Measurements from ENCODE around the gene KCNIP1.

Gene KCNIP1

GRCh38 chr5:170632266-170632984 is 128.6 kb downstream of the KCNIP1 start:
- H3K4me3 ChIP-seq (ENCODE audit: low read depth, low read length): no peak overlapping the region
- no peak for TF ChIP-seq POLR2A (IDR thresholded peaks at IDR 0.05; ENCODE audit: extremely low read depth, insufficient read length)
- DNase-seq (ENCODE audit: low read depth): no peak

GRCh38 chr5:170632985-170633234 is 129.1 kb downstream of the KCNIP1 start:
- TF ChIP-seq MAX (IDR thresholded peaks at IDR 0.05; ENCODE audit: low read depth, low read length) (no peak), POLR2A (IDR thresholded peaks at IDR 0.05; ENCODE audit: extremely low read depth, insufficient read length) (no peak), MYC (IDR thresholded peaks at IDR 0.05; ENCODE audit: low read depth, low read length) (peak; percentile 30; the same call in 1 of the 2 replicates), CTCF (IDR thresholded peaks at IDR 0.05; ENCODE audit: low read depth, low read length) (peak; percentile 82)
- no peak overlapping the region for H3K4me3 ChIP-seq (ENCODE audit: low read depth, low read length)
- DNase-seq (ENCODE audit: low read depth): peak; percentile 63

GRCh38 chr5:170633235-170634081 is 129.6 kb downstream of the KCNIP1 start:
- TF ChIP-seq POLR2A (IDR thresholded peaks at IDR 0.05; ENCODE audit: extremely low read depth, insufficient read length) (no peak), MAX (IDR thresholded peaks at IDR 0.05; ENCODE audit: low read depth, low read length) (peak; percentile 52; the same call in 1 of the 2 replicates)
- H3K4me3 ChIP-seq (ENCODE audit: low read depth, low read length): peak overlapping the region; percentile 36
- peak; percentile 27 for DNase-seq (ENCODE audit: low read depth)

GRCh38 chr5:170634256-170634990 is 130.6 kb downstream of the KCNIP1 start:
- DNase-seq (ENCODE audit: low read depth): no peak
- H3K4me3 ChIP-seq (ENCODE audit: low read depth, low read length): no peak overlapping the region
- TF ChIP-seq MYC (IDR thresholded peaks at IDR 0.05; ENCODE audit: low read depth, low read length) (no peak), CTCF (IDR thresholded peaks at IDR 0.05; ENCODE audit: low read depth, low read length) (no peak), POLR2A (IDR thresholded peaks at IDR 0.05; ENCODE audit: extremely low read depth, insufficient read length) (no peak), MAX (IDR thresholded peaks at IDR 0.05; ENCODE audit: low read depth, low read length) (no peak)

GRCh38 chr5:170635706-170636105 is 131.9 kb downstream of the KCNIP1 start:
- H3K4me3 ChIP-seq (ENCODE audit: low read depth, low read length): no peak overlapping the region
- no peak for TF ChIP-seq CTCF (IDR thresholded peaks at IDR 0.05; ENCODE audit: low read depth, low read length)
- no peak for TF ChIP-seq POLR2A (IDR thresholded peaks at IDR 0.05; ENCODE audit: extremely low read depth, insufficient read length)
- TF ChIP-seq MAX (IDR thresholded peaks at IDR 0.05; ENCODE audit: low read depth, low read length): no peak
- no peak for TF ChIP-seq MYC (IDR thresholded peaks at IDR 0.05; ENCODE audit: low read depth, low read length)
- DNase-seq (ENCODE audit: low read depth): no peak

GRCh38 chr5:170636206-170636605 is 132.4 kb downstream of the KCNIP1 start:
- no peak for DNase-seq (ENCODE audit: low read depth)
- no peak for TF ChIP-seq POLR2A (IDR thresholded peaks at IDR 0.05; ENCODE audit: extremely low read depth, insufficient read length)
- TF ChIP-seq MYC (IDR thresholded peaks at IDR 0.05; ENCODE audit: low read depth, low read length): no peak
- TF ChIP-seq CTCF (IDR thresholded peaks at IDR 0.05; ENCODE audit: low read depth, low read length): no peak
- TF ChIP-seq MAX (IDR thresholded peaks at IDR 0.05; ENCODE audit: low read depth, low read length): no peak

More at GRCh38 chr5:170636206-170636605, 132.4 kb downstream of the KCNIP1 start:
- H3K4me3 ChIP-seq (ENCODE audit: low read depth, low read length): no peak overlapping the region

Data from NB4 (cell line).